ENCODE results near the gene CD1E. TPM values are rescaled to one million over a fixed set of nuclear protein-coding genes. Genes with fewer than 3 reads are reported as not detected.

The CD1E gene
- total RNA-seq, 2 donors from 2014 or later, result not detected

DNA sequence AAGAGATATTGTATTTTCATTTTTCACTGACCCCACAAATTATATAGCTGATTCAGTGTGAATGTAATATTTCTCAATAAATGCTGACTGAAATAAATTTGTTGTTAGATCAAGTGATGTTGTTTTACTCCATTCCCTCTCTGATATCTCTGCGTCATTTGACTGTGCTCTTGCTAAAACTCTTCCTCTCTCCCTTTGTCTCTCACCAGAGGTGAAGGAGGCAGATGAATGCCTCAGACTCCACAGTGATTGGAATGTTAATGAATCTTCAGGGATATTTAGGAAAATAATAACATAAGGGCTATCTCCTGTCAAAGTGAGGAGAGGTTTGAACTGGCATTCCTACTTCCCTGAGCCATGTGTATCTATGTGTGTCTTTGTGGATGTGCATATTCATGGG is 3.7 kb downstream of the CD1E start:
- H3K4me3 ChIP-seq (ENCODE audit: low read length), result no peak overlapping the region
- DNase-seq, result no peak
- 100% methylated on average over 1 of the region's 1 CpG; no CpG with 5 or more reads in 1 of the 2 experiments for WGBS, 2 experiments (ENCODE audit: insufficient coverage in 1 of 2, insufficient read length in 1 of 2)
- H3K4me1 ChIP-seq (ENCODE audit: control insufficient read depth, insufficient read depth, low read length), result no peaks in the 10 kb centered on the region
- no peaks in the 10 kb centered on the region for H3K9me3 ChIP-seq (ENCODE audit: control insufficient read depth, low read length)
- no peak overlapping the region for H3K9ac ChIP-seq (ENCODE audit: extremely low read depth, low read length, poor library complexity, severe bottlenecking)
- TF ChIP-seq, protein P1, sequence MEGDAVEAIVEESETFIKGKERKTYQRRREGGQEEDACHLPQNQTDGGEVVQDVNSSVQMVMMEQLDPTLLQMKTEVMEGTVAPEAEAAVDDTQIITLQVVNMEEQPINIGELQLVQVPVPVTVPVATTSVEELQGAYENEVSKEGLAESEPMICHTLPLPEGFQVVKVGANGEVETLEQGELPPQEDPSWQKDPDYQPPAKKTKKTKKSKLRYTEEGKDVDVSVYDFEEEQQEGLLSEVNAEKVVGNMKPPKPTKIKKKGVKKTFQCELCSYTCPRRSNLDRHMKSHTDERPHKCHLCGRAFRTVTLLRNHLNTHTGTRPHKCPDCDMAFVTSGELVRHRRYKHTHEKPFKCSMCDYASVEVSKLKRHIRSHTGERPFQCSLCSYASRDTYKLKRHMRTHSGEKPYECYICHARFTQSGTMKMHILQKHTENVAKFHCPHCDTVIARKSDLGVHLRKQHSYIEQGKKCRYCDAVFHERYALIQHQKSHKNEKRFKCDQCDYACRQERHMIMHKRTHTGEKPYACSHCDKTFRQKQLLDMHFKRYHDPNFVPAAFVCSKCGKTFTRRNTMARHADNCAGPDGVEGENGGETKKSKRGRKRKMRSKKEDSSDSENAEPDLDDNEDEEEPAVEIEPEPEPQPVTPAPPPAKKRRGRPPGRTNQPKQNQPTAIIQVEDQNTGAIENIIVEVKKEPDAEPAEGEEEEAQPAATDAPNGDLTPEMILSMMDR (conservative IDR thresholded peaks at IDR 0.05), result no peak
- Mint-ChIP-seq H3K9me3 (no peaks in the 10 kb centered on the region), H3K4me1 (no peaks in the 10 kb centered on the region), H3K27me3 (ENCODE audit: insufficient read depth) (no peaks in the 10 kb centered on the region), H3K27ac (no peak overlapping the region), H3K4me3 (no peak overlapping the region), H3K36me3 (ENCODE audit: low read depth) (no peaks in the 10 kb centered on the region)
- H3K27me3 ChIP-seq (ENCODE audit: control insufficient read depth, insufficient read depth, low read length, poor library complexity, severe bottlenecking), result no peaks in the 10 kb centered on the region
- no peaks in the 10 kb centered on the region for H3K36me3 ChIP-seq (ENCODE audit: control insufficient read depth, insufficient read depth, low read length)
- no peak overlapping the region for H3K27ac ChIP-seq (ENCODE audit: low read depth, low read length)

DNA sequence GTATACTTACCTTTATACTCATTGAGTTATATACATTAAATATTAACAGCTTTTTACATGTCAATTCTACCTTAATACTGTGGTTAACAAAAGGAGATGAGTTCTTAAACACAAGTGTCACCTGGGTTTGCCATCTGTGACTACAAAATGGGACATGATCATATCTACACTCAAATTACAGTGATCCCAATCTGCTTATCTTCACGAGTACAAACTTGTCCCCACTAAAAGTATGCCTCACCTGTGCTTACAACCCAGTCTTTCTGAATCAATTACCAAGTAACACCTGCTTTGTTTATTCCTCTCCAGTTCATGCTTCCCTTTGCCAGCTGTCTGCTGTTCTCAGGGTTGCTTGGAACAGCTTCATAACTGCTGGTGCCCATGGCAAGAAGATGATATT is 8.8 kb downstream of the CD1E start:
- H3K4me3 Mint-ChIP-seq, result no peak overlapping the region
- Histone ChIP-seq H3K36me3 (ENCODE audit: control insufficient read depth, insufficient read depth, low read length) (no peaks in the 10 kb centered on the region), H3K4me3 (ENCODE audit: low read length) (no peak overlapping the region), H3K27ac (ENCODE audit: low read depth, low read length) (no peak overlapping the region), H3K27me3 (ENCODE audit: control insufficient read depth, insufficient read depth, low read length, poor library complexity, severe bottlenecking) (no peaks in the 10 kb centered on the region), H3K9me3 (ENCODE audit: control insufficient read depth, low read length) (no peaks in the 10 kb centered on the region), H3K4me1 (ENCODE audit: control insufficient read depth, insufficient read depth, low read length) (no peaks in the 10 kb centered on the region), H3K9ac (ENCODE audit: extremely low read depth, low read length, poor library complexity, severe bottlenecking) (no peak overlapping the region)
- H3K4me1 Mint-ChIP-seq, result no peaks in the 10 kb centered on the region
- WGBS, 2 experiments (ENCODE audit: insufficient coverage in 1 of 2, insufficient read length in 1 of 2), result 80 to 100% methylated on average over 1 of the region's 1 CpG
- TF ChIP-seq, protein P1 (conservative IDR thresholded peaks at IDR 0.05), result no peak
- H3K9me3 Mint-ChIP-seq, result no peaks in the 10 kb centered on the region
- no peak overlapping the region for H3K27ac Mint-ChIP-seq
- DNase-seq, result no peak
- H3K27me3 Mint-ChIP-seq (ENCODE audit: insufficient read depth), result no peaks in the 10 kb centered on the region
- H3K36me3 Mint-ChIP-seq (ENCODE audit: low read depth), result no peaks in the 10 kb centered on the region

DNA sequence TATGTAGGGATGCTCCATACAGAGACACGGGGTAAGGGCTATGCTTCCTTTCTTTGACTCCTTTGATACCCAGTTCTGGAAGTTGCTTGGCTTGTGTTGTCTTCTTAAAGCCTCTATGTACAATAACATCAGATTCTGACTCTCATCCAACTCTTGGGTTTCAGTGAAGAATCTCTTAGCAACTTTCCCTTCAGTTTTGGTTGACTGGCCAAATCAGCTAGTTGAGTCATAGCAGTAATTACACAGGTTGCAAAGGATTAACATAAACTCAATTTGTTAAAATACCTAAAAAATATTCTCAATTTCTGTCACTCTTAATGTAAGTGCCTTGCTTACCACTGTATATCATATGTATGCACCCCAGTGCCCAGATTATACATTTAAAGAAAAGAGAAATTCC is 9.2 kb downstream of the CD1E start:
- no peaks in the 10 kb centered on the region for H3K9me3 ChIP-seq (ENCODE audit: control insufficient read depth, low read length)
- 80 to 95% methylated on average over 1 of the region's 1 CpG for WGBS, 2 experiments (ENCODE audit: insufficient coverage in 1 of 2, insufficient read length in 1 of 2)
- H3K36me3 ChIP-seq (ENCODE audit: control insufficient read depth, insufficient read depth, low read length), result no peaks in the 10 kb centered on the region
- H3K4me3 ChIP-seq (ENCODE audit: low read length), result no peak overlapping the region
- H3K4me1 Mint-ChIP-seq, result no peaks in the 10 kb centered on the region
- no peak for DNase-seq
- no peaks in the 10 kb centered on the region for H3K9me3 Mint-ChIP-seq
- no peak overlapping the region for H3K4me3 Mint-ChIP-seq
- no peaks in the 10 kb centered on the region for H3K36me3 Mint-ChIP-seq (ENCODE audit: low read depth)
- TF ChIP-seq, protein P1 (conservative IDR thresholded peaks at IDR 0.05), result no peak
- H3K4me1 ChIP-seq (ENCODE audit: control insufficient read depth, insufficient read depth, low read length), result no peaks in the 10 kb centered on the region
- no peak overlapping the region for H3K27ac ChIP-seq (ENCODE audit: low read depth, low read length)
- H3K27me3 Mint-ChIP-seq (ENCODE audit: insufficient read depth), result no peaks in the 10 kb centered on the region
- H3K27me3 ChIP-seq (ENCODE audit: control insufficient read depth, insufficient read depth, low read length, poor library complexity, severe bottlenecking), result no peaks in the 10 kb centered on the region
- no peak overlapping the region for H3K27ac Mint-ChIP-seq
- H3K9ac ChIP-seq (ENCODE audit: extremely low read depth, low read length, poor library complexity, severe bottlenecking), result no peak overlapping the region

Measured in endodermal cell (in vitro differentiated cells).